Measurements from ENCODE around the gene ABCA7.

ABCA7 gene

GRCh38 chr19:1004803-1005664 is 34.9 kb upstream of the ABCA7 start:
- DNase-seq, result no peak

GRCh38 chr19:1006711-1007398 is 33.1 kb upstream of the ABCA7 start:
- no peak for DNase-seq

DNA sequence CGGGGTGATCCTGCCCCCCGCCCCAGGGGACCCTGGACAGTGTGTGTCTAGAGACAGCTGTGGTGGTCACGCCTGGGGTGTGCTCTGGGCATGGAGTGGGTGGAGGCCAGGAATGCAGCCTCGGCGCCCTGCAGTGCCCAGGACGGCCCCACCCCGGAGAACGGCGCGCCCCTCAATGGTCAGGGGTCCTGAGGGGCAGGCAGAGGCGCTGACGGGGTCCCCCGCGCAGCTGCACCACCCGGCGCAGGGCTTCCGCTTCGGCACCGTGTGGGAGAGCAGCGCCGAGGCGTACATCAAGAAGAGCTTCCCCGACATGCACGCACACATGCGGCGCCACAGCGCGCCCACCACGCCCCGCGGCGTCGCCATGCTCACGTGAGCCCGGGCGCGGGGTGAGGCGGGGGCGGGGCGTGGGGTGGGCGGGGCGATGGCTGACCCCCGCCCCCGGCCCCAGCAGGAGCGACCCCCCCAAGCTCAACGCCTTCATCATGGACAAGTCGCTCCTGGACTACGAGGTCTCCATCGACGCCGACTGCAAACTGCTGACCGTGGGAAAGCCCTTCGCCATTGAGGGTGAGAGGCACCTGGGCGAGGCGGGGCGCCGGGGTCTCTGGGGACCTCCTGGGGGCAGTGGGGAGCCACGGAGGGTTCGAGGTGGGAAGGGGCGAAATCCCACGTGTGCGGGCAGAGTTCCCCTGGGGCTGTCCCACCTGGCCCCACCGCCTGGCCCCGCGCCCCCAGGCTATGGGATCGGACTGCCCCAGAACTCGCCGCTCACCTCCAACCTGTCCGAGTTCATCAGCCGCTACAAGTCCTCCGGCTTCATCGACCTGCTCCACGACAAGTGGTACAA is 32.3 kb upstream of the ABCA7 start:
- DNase-seq, result no peak

- no peak for DNase-seq
Measured at GRCh38 chr19:1008268-1009040, 31.5 kb upstream of the ABCA7 start.

DNA sequence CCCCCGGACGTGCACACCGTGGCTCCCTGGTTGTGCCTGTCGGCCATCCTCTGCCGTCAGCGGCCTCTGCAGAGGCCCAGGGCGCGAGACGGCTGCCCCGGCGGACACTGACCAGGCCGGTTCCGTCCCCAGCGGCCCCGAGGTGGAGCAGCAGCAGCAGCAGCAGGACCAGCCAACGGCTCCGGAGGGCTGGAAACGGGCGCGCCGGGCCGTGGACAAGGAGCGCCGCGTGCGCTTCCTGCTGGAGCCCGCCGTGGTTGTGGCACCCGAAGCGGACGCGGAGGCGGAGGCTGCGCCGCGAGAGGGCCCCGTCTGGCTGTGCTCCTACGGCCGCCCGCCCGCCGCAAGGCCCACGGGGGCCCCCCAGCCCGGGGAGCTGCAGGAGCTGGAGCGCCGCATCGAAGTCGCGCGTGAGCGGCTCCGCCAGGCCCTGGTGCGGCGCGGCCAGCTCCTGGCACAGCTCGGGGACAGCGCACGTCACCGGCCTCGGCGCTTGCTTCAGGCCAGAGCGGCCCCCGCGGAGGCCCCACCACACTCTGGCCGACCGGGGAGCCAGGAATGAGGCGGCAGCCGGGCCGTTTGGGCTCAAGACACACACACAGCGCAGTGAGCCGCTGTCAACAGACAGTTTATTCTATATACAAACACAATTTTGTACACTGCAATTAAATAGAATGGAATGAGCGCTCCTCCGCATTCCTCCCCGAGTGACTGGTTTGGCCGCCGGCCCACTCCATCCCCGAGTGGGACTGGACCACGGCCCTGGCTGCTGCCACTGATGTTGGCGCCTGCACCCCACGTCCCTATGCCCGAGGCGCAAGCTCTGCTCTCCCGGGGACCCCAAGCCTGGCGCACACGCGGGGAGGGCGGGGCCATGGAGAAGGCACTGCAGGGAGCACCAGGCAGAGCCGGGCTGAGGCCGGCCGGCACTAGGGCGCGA is 30.6 kb upstream of the ABCA7 start:
- DNase-seq, result no peak

GRCh38 chr19:1009981-1010538 is 29.8 kb upstream of the ABCA7 start:
- DNase-seq, result no peak

GRCh38 chr19:1010586-1011510 is 29.1 kb upstream of the ABCA7 start:
- no peak for DNase-seq

DNA sequence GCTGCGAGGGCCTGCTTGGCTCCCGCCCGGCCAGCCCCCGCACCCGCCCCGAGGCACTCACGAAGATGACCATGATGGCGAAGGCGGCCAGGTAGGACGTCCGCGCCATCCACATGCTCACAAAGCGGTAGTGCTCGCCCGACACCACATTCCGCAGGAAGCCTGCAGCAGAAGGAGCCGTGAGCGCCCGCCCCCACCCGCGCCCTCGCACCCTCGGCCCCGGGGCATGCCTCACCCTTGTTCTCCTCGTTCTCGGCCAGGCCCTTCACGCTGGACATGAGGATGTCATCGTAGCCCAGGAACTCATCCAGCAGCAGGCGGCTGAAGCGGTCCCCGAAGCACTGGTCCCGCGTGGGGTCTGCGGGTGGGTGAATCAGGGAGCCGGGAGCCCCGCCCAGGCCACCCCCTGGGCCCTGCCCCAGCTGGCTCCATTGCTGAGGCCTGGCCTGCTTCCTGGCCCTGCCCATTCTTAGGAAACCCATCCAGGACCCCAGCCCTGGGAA is 28.0 kb upstream of the ABCA7 start:
- DNase-seq, result no peak

GRCh38 chr19:1012334-1012733 is 27.6 kb upstream of the ABCA7 start:
- DNase-seq, result no peak

DNA sequence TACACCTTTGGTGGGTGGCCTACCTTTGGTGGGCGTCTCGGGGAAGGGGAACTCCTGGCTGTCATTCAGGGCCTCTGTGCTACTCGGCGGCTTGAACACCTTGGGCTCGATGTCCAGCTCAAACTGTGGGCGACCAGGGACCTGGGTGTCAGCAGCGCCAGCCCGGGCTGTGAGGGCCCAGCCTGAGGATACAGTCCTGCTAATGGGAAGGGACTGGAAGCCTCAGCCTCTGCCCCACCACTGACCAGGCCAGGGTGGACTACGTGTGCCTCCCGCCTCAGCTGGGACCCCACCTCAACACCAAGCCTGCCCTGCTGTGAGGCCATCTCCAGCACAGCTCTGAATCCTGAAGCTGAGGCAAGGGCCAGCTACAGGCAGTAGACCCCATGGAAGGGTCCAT is 26.7 kb upstream of the ABCA7 start:
- no peak for DNase-seq

- no peak for DNase-seq
Measured at GRCh38 chr19:1014161-1015060, 25.5 kb upstream of the ABCA7 start.

- no peak for DNase-seq
Measured at GRCh38 chr19:1015061-1015781, 24.7 kb upstream of the ABCA7 start.

DNA sequence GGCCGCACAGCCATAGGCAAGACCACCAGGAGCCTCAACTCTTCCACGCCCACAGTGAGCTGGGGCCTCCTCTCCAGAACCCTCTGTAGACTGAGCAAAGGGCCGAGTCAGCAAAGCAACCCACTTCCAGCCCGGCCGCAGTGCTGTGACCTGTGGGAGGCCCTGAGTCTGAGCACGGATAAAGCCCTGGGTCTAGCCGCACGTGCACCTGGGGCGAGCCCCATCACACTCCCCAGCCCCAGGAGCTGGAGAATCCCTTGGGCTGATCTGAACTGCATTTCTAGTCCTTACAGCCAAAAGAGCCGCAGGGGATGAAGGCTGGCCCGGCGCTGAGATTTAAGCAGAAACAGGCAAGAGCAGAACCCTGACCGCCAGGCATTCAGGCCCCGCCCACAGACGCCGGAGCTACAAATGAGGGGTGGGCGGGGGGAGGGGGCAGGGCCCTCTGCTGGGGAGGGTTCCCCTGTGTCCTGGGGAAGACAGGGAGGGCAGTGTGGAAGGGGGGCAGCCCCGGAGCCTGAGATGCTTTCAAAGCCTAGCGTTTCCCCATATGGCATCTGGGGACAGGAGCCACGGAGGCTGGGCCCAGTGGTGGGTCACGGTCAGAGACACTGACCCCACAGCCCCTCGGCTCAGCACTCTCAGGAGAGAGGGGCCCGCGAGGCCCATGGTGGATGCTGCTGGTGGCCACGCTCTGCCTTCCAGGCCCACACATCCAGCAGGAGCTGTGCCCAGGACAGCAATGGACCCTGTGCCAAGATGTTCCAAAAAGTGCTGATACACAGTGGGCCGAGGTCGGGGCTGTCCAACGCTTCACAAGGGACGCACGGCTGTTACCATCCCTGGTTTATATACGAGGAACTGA is 23.9 kb upstream of the ABCA7 start:
- no peak for DNase-seq

GRCh38 chr19:1016647-1017114 is 23.2 kb upstream of the ABCA7 start:
- no peak for DNase-seq

DNA sequence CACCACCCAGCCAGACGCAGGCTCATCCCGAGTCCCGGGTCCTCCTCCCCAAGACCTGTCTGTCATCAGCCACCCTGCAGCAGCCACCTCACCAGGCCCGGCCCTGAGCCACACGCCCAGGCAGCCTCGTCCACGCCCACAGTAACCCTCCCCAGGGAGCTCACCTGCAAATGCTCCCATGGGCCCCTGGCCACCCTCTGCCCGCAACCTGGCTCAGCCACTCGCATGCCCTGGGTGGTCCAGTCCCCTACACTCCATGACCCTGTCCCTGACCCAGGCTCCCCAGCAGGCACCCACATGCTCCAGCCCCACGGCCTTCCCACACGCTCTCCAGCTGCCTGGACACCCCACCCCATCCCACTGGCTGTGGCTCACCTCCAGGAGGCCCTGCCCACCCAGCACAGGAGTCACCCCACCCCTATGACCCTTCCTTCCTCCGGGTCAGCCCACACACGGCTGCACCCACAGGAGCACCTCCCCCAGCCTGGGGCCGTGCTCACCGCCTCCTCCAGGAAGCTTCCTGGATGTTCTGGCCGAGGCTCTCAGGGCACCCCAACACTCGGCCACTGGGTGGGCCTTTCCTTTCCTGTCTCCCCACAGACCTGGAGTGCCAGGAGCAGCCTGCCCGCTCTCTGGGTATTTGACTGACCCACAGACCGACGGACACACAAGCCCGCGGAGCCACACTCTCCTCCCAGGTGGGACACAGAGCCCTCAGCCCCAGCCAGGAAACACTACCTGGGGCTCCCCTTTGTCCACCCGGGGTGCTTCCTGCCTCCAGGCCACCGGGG is 22.6 kb upstream of the ABCA7 start:
- DNase-seq, result no peak

- no peak for DNase-seq
Measured at GRCh38 chr19:1017906-1018305, 22.0 kb upstream of the ABCA7 start.

Data from NCI-H510A (cell line).